Effector CD4-positive, alpha-beta T cell (primary cell): ENCODE results near the gene TIMELESS.
"Not testable (repeated sequence)": the region's sequence is repeated elsewhere in the genome, so short reads cannot be mapped to it uniquely, and the experiment has no call there.

Experiments used
- DNase-seq: peaks from one replicate; pipeline ENCODE4 v3.0.0-alpha.2; 2020

TIMELESS gene

GRCh38 chr12:56468216-56469006 lies 19.2 kb upstream of the TIMELESS start, which contains the start of gene SPRYD4:
Gene SPRYD4 (plus strand): TSS chr12:56468578. CDS start chr12:56468592, 14 bp downstream.
- peak; percentile 91 for DNase-seq

GRCh38 chr12:56462565-56462964 lies 13.3 kb upstream of the TIMELESS start:
- no peak for DNase-seq

GRCh38 chr12:56461235-56462159 lies 12.3 kb upstream of the TIMELESS start:
- DNase-seq, result no peak

DNA sequence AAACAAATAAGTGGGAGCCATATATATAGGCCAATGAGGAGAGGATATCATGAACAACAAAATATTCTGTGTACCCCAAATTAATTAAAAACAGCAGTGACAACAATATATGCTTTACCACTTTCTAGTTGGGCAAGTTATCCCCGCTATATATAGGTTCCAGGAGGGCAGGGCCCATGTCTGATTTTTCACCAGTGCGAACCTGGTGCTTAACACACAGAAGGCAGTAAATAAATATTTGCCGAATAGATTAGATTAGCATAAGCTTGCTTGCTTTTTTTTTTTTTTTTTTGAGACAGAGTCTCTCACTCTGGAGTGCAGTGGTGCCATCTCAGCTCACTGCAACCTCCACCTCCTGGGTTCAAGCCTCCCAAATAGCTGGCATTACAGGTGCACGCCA lies 8.6 kb upstream of the TIMELESS start:
- DNase-seq, result no peak

- DNase-seq, result no peak
Measured at GRCh38 chr12:56454557-56454956, 5.3 kb upstream of the TIMELESS start, which contains the start of gene MIP. Gene MIP (minus strand): TSS chr12:56454657. CDS start chr12:56454613, 44 bp downstream.

DNA sequence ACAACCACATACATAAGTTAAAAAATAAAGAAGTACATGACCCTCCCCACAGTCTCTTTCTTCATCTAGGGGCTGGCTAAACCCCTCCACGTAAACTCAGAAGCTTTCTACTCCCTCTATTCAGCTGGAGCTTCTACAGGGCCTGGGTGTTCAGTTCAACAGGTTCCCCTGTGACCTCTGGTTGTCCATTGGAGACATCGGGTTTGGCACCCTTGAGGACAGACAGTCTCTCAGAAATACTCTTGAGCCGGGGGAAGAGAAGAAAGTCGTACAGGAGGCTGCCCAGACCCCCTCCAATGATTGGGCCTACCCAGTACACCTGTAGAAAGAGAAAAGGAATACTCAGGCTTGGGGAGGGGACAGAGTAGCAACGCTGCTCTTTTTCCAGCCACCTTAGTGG lies 1.9 kb upstream of the TIMELESS start:
- DNase-seq, result no peak

DNA sequence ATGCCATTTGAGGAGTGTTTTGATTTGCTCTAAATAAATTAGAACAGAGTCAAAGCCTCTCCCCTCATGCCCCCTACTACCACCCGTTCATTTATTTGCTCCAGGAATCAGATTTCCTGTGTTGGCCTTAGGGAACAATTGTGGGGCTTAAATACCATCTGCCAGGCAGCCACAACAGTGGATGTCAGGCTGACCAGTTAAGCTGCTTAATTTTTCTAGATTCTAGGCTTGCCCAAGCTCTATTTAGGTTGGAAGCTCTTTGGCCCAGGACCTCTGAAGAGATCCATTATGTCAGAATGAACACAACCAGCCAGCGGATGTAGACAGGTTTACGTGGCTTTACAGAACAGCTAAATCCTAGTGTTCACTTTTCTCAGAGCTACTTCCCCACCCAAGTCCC lies 1.0 kb upstream of the TIMELESS start:
- no peak for DNase-seq

GRCh38 chr12:56449622-56449984 lies 377 bp upstream of the TIMELESS start:
- no peak for DNase-seq

DNA sequence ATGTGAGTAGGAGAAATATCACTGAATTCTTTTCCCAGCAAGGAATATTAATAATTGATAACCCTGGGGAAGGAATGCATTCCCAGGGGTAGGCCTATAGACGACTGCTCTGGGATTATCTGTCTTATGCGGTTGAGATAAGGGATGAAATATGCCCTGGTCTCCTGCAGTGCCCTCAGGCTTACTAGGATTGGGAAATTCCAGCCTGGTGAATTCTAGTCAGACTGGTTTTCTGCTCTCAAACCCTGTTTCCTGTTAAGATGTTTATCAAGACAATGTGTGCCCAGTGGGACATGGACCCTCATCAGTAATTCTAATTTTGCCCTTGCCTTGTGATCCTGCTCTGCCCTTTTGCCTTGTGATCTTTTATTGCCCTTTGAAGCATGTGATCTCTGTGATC lies 6.0 kb downstream of the TIMELESS start:
- not testable (repeated sequence) for DNase-seq

DNA sequence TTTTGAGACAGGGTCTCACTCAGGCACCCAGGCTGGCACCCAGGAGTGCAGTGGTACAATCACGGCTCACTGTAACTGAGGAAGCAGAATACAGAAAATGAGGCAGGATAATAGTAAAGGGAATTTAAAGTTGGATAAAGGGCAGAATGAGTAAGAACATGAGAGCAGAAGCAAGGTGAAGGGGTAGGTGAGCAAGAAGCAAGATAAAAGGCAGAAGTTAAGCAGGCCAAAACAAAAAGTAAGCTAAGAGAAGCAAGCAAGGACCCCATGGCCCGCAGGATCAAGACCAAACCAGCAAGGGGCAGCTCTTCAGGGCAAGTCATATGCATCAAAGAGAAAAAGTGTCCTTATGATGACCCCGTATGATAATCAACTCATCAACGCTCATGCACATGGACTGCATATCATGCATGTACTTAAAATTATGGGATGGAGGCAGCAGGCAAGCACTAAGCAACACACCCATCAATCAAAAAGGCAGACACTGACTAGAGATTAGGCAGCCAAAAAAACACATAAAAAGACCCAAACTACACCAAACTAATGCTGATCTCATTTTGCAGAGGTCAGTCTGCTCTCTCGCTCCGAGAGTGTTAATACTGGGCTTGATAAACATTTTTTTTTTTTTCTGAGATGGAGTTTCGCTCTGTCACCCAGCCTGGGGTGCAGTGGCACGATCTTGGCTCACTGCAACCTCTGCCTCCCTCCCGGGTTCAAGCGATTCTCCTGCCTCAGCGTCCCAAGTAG lies 11.6 kb downstream of the TIMELESS start:
- no peak for DNase-seq

GRCh38 chr12:56434828-56435227 lies 14.4 kb downstream of the TIMELESS start:
- DNase-seq, result no peak

DNA sequence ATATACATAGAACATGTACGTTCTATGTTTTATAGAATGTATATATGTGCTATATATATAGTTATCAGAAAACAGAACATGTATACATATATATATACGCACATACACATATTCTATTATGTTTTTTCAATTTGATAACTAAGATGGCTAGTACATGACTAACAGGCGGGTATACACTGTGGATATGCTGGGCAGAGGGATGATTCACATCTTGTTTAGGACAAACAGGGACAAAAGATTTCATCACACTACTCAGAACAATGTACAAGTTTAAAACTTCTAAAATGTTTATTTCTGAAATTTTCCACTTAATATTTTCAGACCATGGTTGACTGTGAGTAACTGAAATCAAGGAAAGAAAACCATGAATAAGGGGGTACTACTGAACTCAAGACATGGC lies 17.4 kb downstream of the TIMELESS start:
- no peak for DNase-seq

DNA sequence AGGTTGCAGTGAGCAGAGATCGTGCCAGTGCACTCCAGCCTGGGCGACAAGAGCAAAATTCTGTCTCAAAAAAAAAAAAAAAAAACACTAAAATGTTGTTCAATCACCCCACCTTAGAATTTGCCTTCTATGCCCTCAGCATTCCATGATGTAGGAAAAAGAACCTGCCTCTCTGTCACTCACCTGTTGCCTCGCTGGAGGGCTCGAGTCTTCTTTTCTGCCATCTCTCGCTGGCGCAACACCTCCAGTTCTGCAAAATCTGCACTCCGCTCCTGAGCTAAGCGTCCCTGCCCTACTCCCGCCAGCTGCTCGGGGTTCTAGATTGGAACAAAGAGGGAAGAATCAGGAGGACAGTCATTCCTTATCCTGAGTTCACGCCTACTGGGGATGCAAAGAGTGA lies 17.9 kb downstream of the TIMELESS start:
- DNase-seq, result no peak

GRCh38 chr12:56425940-56426438 lies 23.2 kb downstream of the TIMELESS start:
- DNase-seq, result no peak

GRCh38 chr12:56425193-56425592 lies 24.0 kb downstream of the TIMELESS start:
- DNase-seq, result no peak

- DNase-seq, result no peak
Measured at GRCh38 chr12:56420411-56420810, 28.8 kb downstream of the TIMELESS start.

DNA sequence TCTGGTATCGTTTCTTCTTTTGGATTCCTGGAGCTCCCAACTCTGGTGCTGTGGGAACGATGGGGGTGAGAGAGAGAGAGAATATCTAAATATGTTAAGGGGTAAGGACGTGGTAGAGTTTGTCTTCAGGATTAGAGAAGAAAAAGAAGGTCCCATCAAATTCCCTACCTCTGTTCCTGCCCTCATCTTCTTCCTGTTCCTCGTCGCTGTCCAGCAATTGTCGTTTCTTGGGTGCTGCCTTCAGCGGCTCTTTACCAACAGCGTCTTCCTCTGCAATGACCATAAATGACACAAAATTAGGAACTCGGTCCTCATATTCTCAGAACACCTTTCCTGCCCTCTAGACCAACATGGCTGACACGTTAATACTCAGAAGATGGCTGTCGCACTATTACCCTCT lies 31.5 kb downstream of the TIMELESS start:
- DNase-seq, result no peak

- DNase-seq, result no peak
Measured at GRCh38 chr12:56414401-56414800, 34.8 kb downstream of the TIMELESS start.

- no peak for DNase-seq
Measured at GRCh38 chr12:56413392-56413791, 35.8 kb downstream of the TIMELESS start.

DNA sequence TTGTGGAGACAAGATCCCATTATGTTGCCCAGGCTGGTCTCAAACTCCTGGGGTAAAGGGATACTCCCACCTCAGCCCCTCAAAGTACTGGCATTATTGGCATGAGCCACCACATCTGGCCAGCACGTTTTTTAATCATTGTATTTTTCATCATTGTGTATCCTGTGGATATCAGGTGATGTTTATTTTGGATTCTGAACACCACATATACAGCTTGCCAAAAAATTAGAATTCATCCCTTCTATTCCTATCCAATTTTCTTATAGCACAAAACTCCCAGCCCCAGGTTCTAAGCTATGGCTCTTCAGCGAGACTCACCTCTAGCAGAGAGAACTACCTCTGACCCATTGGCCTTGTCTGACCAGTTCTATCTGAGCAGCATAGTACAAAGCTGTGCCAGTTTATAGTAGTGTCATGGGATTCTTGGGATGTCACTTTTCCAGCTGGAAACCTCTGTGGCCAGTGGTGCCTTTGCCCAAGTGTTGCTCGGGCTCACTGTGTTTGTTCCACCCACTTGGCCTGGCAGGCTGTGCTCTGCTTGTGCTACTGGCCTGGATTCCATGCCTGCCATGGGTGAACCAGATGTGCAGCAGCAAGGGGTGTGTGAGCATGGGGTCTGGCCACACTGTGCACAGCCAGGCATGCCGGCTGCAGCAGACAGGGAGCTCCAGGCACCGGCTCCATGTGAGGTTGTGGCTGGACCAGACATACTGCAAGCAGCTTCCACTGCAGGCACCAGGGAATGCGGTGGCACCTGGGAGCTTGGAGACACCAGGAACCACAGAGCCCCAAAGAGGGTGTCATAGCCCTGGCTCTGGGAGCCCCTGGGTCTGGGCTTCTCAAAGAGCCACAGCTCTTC lies 37.2 kb downstream of the TIMELESS start:
- no peak for DNase-seq

DNA sequence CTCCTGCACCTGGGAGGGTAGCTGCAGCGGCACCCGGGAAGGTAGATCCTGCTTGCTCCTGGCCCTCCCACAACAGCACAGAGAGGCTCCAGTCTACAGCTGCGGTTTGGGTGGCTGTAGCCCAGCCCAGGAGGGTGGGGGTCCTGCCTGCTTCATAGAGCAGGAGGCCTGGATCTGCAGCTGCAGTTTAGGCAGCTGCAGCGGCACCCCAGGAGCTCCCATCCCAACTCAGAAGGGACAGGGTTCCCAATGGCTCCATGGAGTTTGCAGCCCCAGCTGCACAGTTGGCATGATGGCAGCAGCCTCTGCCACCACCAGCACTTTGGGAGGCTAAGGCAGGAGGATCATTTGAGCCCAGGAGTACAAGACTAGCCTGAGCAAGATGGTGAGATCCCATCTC lies 38.5 kb downstream of the TIMELESS start:
- no peak for DNase-seq
